Epithelial cell of esophagus (primary cell): Measurements from ENCODE around the gene GATA1.

Source experiments
- DNase-seq: peaks from one replicate; pipeline ENCODE4 v3.0.0; 2010; ENCODE audit warnings: low read depth
- H3K4me3 ChIP-seq: 2 replicates; pipeline ENCODE4 v1.5.1; 2011; ENCODE audit warnings: mild to moderate bottlenecking, low read length, control low read depth
- TF ChIP-seq, protein P1 (sequence below): IDR thresholded peaks from 2 replicates; pipeline ENCODE4 v1.5.1; 2011; ENCODE audit warnings: low read depth, mild to moderate bottlenecking, low read length, control low read depth, inconsistent platforms; ENCODE audit not compliant: insufficient read depth; ENCODE audit errors: missing control alignments

Gene GATA1

DNA sequence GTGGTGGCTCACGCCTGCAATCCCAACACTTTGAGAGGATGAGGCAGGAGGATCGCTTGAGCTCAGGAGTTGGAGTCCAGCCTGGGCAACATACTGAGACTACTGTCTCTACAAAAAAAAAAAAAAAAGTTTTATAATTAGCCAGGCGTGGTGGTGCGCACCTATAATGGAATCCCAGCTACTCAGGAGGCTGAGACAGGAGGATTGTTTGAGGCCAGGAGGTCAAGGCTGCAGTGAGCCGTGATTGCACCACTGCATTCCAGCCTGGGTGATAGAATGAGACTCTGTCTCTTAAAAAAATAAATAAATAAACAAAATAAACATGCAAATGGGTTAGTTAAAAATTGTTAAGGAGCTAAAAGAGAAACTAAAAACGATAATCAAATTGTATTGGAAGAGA, 17.2 kb upstream of the GATA1 start:
- no peak overlapping the region for H3K4me3 ChIP-seq
- DNase-seq, result no peak
- TF ChIP-seq, protein P1, sequence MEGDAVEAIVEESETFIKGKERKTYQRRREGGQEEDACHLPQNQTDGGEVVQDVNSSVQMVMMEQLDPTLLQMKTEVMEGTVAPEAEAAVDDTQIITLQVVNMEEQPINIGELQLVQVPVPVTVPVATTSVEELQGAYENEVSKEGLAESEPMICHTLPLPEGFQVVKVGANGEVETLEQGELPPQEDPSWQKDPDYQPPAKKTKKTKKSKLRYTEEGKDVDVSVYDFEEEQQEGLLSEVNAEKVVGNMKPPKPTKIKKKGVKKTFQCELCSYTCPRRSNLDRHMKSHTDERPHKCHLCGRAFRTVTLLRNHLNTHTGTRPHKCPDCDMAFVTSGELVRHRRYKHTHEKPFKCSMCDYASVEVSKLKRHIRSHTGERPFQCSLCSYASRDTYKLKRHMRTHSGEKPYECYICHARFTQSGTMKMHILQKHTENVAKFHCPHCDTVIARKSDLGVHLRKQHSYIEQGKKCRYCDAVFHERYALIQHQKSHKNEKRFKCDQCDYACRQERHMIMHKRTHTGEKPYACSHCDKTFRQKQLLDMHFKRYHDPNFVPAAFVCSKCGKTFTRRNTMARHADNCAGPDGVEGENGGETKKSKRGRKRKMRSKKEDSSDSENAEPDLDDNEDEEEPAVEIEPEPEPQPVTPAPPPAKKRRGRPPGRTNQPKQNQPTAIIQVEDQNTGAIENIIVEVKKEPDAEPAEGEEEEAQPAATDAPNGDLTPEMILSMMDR, result no peak

DNA sequence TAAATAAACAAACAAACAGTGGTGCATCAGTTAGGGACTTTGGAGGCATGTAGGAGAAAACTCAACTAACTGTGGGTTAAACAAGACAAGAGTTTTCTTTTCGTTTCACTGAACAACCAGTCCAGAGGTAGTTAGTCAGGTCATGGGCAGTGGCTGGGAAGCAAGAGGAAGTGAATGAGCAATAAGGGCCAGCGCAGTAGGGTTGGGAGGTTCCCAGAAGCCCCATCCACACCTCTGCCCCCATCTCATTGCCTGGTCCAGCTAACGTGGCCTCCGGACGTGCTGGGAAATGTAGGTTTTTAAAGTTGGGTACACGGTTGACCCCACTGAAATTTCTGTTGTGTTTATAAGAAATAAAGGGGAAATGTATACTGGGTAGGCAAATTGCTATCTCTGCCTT, 16.1 kb upstream of the GATA1 start:
- DNase-seq, result no peak
- no peak overlapping the region for H3K4me3 ChIP-seq
- TF ChIP-seq, protein P1, result no peak

DNA sequence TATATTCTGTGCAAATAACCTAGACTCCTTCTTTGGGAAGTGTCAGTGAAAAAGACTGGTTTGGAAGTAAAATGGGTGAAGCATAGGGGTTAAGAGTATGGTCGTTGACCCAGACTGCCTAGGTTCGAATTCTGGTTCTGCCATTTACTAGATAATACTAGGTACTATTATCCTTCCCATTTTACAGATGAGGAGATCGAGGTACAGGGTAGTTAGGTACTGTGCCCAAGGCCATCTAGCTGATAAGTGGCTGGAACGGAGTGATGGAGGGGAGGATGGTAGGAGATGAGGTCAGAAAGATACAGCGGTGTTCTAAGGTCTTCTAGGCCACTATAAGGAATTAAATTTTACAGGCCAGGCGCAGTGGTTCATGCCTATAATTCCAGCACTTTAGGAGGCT, 13.8 kb upstream of the GATA1 start:
- no peak overlapping the region for H3K4me3 ChIP-seq
- no peak for DNase-seq
- TF ChIP-seq, protein P1, result no peak

DNA sequence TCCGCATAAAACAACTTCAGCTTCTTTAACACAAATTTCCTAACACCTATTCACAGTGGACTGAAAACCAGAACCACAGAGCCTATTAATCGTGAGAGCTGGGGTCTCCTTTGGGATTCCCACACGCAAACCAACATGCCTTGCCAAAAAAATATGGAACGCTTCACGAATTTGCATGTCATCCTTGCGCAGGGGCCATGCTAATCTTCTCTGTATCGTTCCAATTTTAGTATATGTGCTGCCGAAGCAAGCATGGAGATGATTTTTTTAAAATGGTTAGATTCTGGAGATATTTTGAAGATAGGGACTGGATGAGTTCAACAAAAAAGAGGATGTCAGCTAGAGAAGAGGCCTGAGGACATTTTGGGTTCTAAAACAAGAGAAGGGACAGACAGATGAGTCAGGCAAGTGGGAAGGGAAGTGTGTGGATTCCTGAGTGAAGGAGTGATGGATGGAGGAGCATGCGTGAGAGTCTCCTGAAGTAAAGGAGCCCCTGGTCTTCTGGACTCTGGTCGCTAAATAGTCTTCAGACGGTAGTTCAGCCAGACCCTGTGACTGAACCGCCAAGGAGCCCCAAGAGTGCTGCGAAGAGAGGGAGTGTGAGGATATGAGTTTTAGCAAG, 9.5 kb upstream of the GATA1 start:
- DNase-seq, result no peak

DNA sequence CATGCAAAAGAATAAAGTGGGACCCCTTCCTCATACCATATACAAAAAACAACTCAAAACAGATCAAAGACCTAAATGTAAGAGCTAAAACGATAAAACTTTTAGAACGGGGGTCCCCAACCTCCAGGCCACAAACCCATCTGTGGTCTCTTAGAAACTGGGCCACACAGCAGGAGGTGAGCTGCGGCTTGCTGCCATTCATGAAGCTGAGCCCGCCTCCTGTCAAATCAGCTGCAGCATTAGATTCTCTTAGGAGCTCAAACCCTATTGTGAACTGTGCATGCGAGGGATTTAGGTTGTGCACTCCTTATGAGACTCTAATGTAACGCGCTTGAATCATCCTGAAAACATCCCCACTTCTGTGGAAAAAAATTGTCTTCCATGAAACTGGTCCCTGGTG, 7.0 kb upstream of the GATA1 start:
- no peak overlapping the region for H3K4me3 ChIP-seq
- DNase-seq, result no peak
- TF ChIP-seq, protein P1, result no peak

More for the DNA sequence above, 9.5 kb upstream of the GATA1 start:
- H3K4me3 ChIP-seq, result no peak overlapping the region
- TF ChIP-seq, protein P1, result no peak

DNA sequence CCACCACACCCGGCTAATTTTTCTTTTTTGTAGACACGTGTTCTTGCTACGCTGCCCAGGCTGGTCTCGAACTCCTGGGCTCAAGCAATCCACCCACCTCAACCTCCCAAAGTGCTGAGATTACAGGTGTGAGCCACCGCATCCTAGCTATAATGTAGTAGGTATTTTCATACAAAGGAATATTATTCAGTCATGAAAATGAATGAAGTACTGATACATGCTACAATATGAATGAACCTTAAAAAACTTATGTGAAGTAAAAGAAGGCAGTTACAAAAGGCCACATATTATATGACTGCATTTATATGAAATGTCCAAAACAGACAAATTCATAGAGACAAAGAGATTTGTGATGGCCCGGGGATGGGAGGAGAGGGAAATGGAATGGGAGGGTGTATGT, 4.7 kb upstream of the GATA1 start:
- TF ChIP-seq, protein P1, result no peak
- no peak for DNase-seq

DNA sequence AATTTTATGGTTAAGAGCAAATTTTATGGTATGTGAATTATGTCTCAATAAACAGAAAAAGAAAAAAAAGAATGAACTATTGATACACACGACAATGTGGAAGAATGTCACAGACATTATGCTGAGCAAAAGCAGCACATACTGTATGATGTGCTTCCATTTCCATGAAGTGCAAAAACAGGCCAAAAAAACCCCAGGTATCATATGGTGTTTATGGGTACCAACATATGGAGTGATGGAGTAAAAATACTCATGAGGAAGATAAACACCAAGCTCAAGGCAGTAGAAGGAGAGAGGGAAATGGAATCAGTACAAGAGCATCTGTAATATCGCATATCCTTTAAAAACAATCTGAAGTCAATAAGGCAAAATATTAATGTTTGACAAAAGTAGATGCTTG, 4.2 kb upstream of the GATA1 start:
- no peak for DNase-seq
- H3K4me3 ChIP-seq, result no peak overlapping the region
- TF ChIP-seq, protein P1, result no peak

More for the DNA sequence above, 4.7 kb upstream of the GATA1 start:
- H3K4me3 ChIP-seq, result no peak overlapping the region
